DMS79 treated with DMSO at 0.1 percent for 48 hours (cell line): ENCODE data around the gene SSBP3.
"Not testable (repeated sequence)": the region's sequence is repeated elsewhere in the genome, so short reads cannot be mapped to it uniquely, and the experiment has no call there.

ENCODE experiments used
- DNase-seq: peaks from one replicate; lab custom pipeline; 2025; lab: John Stamatoyannopoulos, UW

Gene SSBP3

DNA sequence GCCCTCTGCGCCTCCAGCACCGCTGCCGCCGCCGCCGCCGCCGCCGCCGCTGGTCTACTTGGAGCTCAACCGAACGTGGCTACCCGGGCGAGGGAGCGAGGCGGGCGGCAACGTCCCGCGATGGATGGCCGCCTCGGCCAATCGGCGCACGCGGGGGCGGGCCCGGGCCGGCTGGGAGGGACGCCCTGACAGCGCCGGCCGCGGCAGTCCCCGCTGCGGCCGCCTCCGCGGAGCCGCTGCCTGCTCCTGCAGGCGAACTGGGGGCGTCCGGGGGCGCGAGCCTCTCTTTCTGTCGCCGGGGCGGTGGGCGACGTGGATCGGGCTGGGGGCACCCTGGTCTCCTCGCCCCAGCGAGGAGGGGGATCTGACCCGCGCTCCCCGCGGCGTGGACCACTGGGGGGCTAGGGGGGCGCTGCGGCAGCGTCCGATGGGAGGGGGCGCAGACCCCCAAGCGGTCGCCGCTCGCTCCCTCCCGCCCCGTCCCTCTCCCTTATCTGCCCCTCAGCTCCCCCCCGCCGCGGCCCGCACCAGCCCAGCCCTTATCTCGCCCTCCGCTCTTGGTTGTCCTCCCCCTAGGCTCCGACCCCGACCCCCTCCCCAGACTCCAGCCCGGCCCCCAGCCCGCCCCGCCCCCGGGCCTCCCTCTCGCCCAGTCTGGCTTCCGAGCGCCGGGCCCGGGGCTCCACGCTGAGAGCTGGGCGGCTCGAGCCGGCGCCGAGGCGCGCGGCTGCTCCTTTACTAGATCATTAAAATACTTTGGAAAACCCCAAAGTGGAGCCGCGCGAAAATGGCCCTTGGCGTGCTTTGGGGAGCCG lies at the start of gene SSBP3:
Gene SSBP3 (minus strand): TSS at position 56 of the 815 bp plus-strand sequence.
- peak; percentile 78 for DNase-seq

DNA sequence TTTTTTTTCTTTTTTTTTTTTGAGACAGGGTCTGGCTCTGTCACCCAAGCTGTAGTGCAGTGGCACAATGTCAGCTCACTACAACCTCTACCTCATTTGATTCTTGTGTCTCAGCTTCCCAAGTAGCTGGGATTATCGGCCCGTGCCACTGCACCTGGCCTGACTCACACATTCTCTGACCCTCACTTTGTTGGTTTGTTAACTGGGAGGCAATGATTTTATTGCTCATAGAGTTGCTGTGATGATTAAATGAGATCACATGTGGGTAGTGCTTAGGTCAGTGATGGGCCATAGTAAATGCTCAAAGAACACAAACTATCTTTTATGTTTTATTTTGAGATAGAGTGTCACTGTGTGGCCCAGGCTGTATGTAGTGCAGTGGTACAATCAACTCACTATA lies 47.3 kb upstream of the SSBP3 start:
- no peak for DNase-seq

DNA sequence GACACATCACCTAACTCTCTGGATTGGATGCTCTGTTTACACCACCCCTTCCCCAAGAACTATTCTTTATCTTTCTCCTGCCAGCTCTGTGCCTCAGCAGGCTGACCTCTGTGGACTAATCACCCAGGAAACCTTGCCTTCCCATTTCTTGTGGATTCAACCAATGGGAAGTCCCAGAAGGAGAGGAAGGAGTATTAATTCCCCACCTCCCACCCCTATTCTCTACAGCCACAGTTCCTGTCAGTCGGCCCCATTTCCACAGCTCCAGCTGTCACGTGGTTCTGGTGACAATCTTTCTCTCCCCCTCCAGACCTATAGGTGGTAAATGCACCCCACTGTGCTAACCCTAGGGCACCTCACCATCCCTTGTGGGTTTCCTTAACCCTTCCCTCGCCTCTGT lies 46.8 kb upstream of the SSBP3 start:
- DNase-seq: no peak

DNA sequence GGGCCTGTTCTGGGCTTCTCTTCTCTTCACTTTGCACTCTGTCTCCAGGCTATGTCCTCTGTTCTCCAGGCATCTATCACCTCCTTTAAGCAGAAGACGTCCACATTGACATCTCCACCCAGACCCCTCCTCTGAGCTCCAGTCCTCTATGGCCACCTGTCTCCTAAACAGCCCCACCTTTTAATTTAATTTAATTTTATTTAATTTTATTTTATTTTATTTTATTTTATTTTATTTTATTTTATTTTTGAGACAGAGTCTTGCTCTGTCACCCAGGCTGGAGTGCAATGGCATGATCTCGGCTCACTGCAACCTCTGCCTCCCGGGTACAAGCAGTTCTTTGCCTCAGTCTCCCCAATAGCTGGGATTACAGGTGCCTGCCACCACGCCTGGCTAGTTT lies 43.2 kb upstream of the SSBP3 start:
- not testable (repeated sequence) for DNase-seq

DNA sequence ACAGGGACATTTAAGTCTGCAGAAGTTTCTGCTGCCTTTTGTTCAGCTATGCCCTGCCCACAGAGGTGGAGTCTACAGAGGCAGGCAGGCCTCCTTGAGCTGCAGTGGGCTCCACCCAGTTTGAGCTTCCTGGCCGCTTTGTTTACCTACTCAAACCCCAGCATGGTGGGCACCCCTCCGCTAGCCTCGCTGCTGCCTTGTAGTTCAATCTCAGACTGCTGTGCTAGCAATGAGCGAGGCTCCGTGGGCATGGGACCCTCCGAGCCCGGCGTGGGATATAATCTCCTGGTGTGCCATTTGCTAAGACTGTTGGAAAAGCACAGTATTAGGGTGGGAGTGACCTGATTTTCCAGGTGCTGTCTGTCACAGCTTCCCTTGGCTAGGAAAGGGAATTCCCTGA lies 42.6 kb upstream of the SSBP3 start:
- DNase-seq: not testable (repeated sequence)

DNA sequence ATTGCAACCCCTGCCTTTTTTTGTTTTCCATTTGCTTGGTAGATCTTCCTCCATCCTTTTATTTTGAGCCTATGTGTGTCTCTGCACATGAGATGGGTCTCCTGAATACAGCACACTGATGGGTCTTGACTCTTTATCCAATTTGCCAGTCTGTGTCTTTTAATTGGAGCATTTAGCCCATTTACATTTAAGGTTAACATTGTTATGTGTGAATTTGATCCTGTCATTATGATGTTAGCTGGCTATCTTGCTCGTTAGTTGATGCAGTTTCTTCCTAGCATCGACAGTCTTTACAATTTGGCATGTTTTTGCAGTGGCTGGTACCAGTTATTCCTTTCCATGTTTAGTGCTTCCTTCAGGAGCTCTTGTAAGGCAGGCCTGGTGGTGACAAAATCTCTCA lies 40.9 kb upstream of the SSBP3 start:
- not testable (repeated sequence) for DNase-seq

DNA sequence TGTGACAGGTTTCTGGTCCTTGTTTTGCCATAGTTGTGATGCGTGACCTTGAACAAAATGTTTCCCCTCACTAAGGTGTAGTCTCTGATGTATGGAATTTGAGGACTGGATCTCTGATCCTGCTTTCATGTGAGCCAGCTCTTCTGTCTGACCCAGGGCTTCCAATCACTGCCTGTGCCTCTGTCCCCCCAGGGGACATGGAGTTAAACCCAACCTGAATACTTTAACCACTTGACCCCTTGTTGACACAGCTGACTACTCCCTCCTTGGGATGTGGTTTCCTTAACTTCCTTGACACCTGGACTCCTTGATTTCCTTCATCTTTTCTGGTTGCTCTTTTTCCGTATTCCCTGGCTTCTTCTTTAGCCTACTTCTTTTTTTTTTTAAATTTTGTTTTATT lies 36.0 kb upstream of the SSBP3 start:
- peak; percentile 12 for DNase-seq

DNA sequence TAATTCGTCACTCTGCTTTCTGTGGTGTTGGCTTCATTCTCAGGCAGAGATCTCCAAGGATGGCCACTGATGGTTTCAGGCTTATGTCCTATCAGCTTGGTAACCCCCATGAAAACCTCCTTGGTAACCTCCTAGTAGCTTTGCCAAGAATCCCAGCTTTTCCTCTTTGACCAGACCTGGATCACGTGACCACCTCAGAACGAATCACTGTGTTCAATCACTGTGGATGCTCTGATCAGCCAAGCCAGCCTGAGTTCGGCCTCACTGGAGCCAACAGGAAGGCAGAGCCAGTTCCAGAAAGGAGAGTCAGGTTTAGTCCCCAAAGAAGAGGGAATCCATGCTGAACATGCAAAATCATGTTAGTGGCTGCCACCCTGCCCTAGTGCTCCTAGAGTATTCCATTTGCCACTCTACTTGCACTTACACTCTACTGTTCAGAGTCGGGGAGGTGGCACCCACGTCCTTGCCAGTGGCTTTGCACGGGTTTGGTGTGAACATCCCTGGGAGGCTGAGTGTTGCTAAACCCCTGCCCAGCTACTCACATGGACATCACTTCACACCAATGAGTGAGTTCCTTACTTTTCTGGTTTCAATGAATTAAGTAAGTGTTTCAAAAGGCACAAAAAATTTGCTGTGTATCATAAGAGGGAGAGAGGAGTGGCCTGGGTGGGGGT lies 33.5 kb upstream of the SSBP3 start:
- DNase-seq: no peak

DNA sequence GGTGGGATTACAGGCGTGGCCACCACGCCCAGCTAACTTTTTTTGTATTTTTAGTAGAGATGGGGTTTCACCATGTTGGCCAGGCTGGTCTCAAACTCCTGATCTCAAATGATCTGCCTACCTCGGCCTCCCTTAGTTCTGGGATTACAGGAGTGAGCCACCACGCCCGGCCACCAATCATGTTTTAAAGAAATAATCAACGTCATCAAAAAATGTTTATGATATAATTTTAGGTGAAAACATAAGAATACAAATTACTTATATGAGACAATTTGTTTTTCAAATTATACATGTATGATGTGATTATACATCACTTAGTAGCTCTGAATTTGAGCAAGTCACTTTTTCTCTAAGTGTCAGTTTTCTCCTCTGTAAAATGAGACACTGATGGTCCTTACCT lies 31.6 kb upstream of the SSBP3 start:
- no peak for DNase-seq

DNA sequence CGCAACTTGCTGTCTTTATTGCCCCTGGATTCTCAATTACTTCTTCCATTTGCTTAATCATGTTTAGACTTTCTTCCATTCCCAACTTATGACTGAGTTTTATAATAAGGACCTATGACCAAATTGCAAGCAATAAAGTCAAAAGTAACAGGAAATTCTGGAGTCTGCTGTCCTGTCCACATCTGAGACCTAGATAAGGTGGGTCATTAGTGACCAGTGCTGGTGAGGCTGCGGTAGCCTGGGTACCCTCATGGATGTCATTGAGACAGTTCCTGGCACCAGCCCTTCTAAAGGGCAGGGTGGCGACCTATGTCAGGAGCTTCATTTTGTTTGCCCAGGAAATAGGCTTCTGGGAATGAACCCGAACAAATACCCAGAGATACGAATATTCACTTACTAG lies 30.6 kb upstream of the SSBP3 start:
- DNase-seq: no peak

DNA sequence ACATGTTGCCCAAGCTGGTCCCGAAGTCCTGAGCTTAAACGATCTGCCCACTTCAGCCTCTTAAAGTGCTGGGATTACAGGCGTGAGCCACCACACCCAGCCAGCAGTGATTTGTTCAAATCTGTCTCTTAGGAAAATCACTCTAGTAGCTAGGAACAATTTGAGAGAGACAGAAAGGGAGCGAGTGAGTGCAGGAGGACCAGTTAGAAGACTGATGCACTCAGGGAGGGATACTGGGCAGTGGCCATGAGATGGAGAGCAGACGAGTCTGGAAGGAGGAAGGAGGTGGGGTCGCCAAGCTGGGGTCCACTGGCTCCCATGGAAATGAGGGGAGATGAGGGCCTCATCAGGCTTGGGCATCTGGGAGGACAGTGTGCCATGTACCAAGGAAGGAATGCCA lies 23.6 kb upstream of the SSBP3 start:
- no peak for DNase-seq

DNA sequence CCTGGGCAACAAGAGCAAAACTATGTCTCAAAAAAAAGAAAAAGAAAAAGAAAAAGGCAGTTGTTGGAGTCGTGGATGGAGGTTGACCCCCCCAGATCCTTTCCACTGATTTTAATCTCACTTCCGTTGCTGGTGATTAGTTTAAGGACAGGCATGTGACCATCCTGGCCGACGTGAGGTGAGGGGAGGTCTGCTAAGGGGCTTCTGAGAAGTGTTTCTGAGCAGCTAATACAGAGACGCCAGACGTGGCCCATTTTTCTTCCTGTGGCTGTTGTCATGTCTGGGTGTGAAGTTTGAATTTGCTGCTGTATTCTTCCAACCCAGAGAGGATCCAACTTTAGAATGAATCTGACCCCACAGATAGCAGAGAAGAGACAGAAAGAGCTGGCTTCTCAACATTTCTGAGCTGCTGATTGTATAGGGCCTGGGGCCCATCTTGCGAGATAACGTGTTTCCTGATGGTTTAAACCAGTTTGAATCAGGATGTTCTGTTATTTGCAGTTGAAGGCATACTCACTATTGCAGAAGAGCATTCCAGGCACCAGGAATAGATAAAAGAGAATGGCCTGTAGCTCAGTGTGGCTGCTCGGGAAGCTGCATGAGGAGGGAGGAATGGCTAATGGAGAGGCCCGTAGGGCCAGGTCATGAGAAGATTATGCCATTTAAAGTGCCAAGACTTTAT lies 22.8 kb upstream of the SSBP3 start:
- no peak for DNase-seq

DNA sequence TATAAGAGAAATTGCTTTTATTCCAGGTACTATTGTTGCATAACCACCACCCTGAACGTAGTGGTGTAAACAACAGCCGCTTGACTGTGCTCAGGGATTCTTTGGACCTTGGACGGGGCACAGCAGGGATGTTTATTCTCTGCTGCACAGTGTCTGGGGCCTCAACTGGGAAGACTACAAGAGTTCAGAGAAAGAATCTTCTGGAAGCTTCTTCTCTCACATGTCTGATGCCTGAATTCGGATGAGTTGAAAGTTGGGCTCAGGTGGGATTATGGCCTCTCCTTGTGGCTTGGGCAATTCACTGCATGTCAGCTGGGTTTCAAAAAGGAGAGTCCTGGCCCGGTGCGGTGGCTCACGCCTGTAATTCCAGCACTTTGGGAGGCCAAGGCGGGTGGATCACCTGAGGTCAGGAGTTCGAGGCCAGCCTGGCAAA lies 19.0 kb upstream of the SSBP3 start:
- DNase-seq: no peak

DNA sequence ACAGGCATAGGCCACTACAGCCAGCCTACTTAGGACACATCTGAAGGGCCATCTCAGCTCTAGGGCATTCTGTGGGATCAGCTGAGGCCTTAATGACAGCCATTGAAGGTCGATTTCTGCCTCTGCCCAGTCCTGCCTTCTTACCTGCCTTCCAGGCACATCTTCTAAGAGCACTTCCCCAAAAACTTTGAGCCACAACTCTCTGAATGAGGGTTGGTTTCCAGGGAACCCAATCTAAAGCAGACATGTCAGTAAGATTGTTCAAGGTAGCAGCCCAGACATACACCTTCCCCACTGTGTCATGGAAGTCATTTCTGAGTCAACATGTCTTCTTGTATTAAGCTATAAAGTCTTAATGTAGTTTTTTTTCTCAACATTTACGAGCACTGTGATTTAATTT lies 18.2 kb upstream of the SSBP3 start:
- no peak for DNase-seq

DNA sequence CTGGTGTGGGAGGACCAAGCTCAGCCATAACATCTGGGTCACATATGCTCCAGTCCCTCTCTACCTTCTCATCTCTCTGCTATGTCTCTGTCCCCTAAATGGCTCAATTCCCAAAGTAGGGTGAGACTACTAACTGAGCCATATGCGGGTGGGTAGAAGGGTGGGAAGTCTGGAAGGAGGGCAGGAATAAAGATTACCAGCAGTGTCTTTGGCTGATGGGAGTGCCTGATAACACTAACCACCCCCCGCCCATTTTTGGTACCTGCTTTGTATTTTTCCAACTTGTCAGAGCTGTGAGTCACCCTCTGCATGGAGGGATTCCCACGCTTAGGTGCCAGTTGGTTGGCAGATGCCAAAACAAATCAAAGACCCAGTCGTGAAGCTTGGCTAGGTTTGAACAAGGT lies 14.9 kb upstream of the SSBP3 start:
- no peak for DNase-seq

DNA sequence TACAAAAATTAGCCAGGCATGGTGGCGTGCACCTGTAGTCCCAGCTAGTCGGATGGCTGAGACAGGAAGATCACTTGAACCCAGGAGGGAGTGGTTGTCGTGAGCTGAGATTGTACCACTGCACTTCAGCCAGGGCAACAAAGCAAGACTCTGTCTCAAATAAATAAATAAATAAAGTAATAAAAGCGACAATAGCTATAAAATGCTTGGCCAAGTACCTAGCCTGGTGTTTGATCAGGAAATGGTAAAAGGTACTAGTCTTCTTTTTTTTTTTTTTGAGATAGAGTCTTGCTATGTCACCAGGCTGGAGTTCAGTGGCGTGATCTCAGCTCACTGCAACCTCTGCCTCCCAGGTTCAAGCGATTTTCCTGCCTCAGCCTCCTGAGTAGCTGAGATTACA lies 12.4 kb upstream of the SSBP3 start:
- DNase-seq: not testable (repeated sequence)

DNA sequence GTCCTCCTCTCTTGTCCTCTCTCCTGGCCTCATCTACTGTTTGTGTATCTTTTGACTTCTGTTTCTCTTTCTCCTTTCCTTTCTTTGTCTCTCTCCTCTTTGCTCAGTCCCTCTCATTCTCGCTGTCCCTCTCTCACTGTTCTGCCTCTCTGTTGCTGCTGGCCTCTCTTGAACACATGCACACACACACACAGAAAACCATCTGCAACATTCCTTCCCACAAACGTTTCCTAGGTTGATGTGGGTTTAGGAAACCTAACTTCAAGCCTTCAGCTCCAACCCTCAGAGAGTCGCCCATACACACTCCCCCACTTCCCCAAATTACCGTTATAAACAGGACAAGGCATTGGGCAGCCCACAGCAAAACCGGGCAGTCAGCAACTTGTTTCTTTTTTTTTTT lies 10.9 kb upstream of the SSBP3 start:
- DNase-seq: no peak

DNA sequence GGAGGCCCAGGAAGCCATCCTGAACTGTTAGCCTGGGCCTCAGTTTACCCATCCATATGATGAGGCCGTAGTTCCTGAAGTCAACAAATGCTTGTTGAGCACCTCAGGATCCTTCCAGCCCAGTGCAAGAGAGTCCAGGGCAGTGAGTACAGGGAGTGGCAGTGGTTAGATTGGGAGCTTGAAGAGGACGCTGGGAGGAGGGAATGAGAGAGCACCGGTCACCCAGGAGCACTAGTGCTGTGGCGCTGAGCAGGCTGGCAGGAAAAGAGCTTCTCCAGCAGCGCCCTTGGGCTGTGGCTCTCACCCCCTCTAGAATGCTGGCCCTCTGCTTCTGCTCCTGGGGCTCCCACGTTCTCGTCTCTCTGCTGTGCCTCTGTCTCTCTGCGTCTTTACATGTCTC lies 10.2 kb upstream of the SSBP3 start:
- no peak for DNase-seq

DNA sequence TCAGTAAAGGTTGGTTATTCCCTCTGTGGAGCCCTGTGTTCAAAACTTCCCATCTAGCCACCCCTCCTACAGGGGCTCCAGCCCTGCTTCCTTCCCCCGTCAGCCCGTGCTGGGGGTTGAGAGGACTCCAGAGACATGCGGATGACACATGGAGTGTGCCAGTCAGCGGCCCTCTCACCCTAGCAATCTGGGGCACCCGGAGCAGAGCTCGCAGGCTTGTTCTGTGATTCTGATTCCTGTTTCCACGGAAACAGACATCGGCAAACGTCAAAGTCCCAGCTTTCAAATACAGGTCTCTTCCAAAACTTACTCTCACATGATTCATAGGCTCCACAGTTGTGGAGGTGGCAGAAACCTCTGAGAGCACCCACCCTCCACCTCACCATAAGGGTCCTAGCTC lies 9.8 kb upstream of the SSBP3 start:
- no peak for DNase-seq

DNA sequence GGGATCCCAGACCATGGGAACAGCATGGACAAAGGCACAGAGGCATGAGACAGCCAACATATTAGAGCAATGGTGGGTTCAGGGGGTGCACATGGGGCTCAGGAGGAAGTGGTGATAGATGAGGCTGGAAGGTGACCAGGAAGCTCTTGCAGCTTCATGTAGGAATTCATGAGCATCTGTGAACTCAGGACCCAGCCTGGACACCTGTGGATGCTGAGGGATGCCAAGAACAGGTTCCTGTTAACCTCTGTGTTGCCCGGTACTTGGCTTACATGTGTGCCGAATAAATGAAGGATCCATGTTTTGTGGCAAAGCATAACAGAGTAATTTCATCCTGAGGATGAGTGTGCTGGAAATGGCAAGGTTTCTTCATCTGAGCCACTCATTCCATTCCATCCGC lies 9.3 kb upstream of the SSBP3 start:
- DNase-seq: no peak

DNA sequence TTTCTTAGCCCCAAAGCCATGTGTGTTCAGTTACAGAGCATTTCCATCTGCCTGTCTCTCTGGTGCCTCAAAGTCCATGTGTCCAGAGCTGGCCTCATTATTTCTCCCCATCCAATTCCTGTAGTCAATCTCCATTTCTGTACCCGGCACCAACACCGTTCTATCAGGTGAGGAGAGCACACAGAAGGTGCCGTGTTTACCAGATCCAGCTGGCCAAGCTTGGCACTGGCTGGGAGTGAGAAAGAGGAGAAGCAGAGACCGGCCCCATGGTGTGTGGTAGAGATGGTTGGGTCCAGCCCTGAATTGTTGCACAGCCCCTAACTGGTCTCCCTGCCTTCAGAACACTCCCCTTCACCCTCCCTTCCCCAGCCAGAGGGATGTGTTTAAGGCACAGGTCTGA lies 7.5 kb upstream of the SSBP3 start:
- no peak for DNase-seq

DNA sequence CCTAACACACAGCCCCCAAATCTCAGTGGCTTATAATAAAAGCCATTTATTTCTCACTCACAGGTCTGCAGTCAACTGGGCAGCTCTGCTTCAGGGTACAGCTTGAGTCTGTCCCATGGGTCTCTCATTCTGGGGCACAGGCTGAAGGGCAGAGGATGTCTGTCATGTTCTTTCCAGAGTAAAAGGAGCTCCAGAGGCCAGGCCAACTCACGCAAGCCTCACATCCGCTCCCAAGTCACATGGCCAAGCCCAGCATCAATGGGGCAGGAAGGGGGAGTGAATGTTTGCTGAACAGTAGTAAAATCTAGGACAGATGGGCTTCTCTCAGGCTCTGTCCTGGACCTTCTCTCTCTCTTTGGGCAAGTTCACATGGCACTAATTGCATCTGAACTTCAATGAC lies 7.1 kb upstream of the SSBP3 start:
- no peak for DNase-seq

DNA sequence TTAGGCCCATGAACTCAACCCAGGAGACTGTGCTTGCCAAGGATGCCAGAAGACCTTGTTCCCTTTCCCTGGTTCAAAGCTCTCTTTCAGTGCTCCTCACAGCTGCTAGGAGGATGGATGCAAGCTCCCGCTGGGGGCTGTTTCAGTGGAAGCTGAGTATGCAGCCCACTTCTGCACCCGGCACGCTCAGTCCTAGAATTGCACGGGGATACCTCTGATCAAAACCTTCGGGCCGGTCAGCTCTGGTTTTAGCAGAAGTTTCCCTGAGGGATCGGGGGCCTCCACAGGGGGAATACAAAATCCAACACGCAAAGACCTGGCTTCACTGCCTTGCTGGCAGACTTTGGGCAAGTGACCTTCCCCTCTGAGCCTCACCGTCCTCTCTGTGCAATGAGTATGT lies 4.2 kb upstream of the SSBP3 start:
- no peak for DNase-seq
